ENCODE results near the gene ANKRD44.

GRCh38 chr2:197126630-197127352, 183.8 kb downstream of the ANKRD44 start:
- TF ChIP-seq CTCF (IDR thresholded peaks at IDR 0.05) = no peak
- TF ChIP-seq POLR2A (IDR thresholded peaks at IDR 0.05) = no peak
